ENCODE measurements around the gene LETM1. TPM values are rescaled to one million over a fixed set of nuclear protein-coding genes. Genes with fewer than 3 reads are reported as not detected.

The LETM1 gene
- total and polyA plus RNA-seq, 2 donors (not counting 1 experiment from before 2014, with no cell fraction given): 28.5 to 45.1 TPM

- Histone ChIP-seq H2AFZ (ENCODE audit: insufficient read depth, low read depth, low read length, poor library complexity, severe bottlenecking) (peak overlapping the region; percentile 61), H3K4me3 (ENCODE audit: control extremely low read depth in 1 of 5, extremely low read depth in 1 of 5, insufficient read depth in 1 of 5, low read depth in 2 of 5, low read length in 4 of 5) (no peak overlapping the region), H3K9me3 (ENCODE audit: control extremely low read depth in 1 of 3, control insufficient read depth in 2 of 3, insufficient read depth in 1 of 3, low read length in 2 of 3) (no peaks in the 10 kb centered on the region), H4K20me1 (ENCODE audit: control insufficient read depth, insufficient read depth, low read length, poor library complexity, severe bottlenecking) (peaks cover 16% of the 10 kb centered on the region), H3K79me2 (ENCODE audit: control insufficient read depth, insufficient read depth, low read length) (peaks cover 67% of the 10 kb centered on the region), H3K27ac (ENCODE audit: low read length in 2 of 2) (no peak overlapping the region), H3K4me1 (ENCODE audit: control insufficient read depth in 2 of 2, insufficient read depth in 2 of 2, low read length in 2 of 2) (peaks cover 5 to 9% of the 10 kb centered on the region in 2 donors), H3K36me3 (replicated peaks in 1 of 2; ENCODE audit: control extremely low read depth in 1 of 2, control insufficient read depth in 1 of 2, extremely low read depth in 1 of 2, insufficient read depth in 2 of 2, low read length in 1 of 2) (peaks cover 0 to 13% of the 10 kb centered on the region in 2 experiments), H3K9ac (ENCODE audit: low read length) (no peak overlapping the region), H3K4me2 (replicated peaks; ENCODE audit: low read depth, low read length, poor library complexity, severe bottlenecking) (no peak overlapping the region), H3K27me3 (replicated peaks in 1 of 4; ENCODE audit: control extremely low read depth in 1 of 4, control insufficient read depth in 3 of 4, insufficient read depth in 4 of 4, low read length in 3 of 4) (no peaks in the 10 kb centered on the region)
- no peak for TF ChIP-seq EZH2 (IDR thresholded peaks at IDR 0.05; ENCODE audit: borderline replicate concordance, insufficient read depth, low read depth, low read length, poor library complexity, severe bottlenecking)
- no peak for TF ChIP-seq CTCF (IDR thresholded peaks at IDR 0.05)
- no CpG with 5 or more reads among the region's 1 CpG for WGBS (ENCODE audit: insufficient coverage)
- POLR2A ChIA-PET: no interaction called here
- intact Hi-C loops (cut with micrococcal nuclease): loop anchor here (1.0 kb wide), 4 partner anchors 27 to 152 kb away; partner anchors contain the start of genes LETM1 and NSD2
- ATAC-seq (ENCODE audit: low read depth) (no peak), DNase-seq (no peak)
- Mint-ChIP-seq H3K4me3 (no peak overlapping the region), H3K27me3 (no peaks in the 10 kb centered on the region), H3K27ac (no peak overlapping the region), H3K9me3 (ENCODE audit: insufficient read depth) (no peaks in the 10 kb centered on the region), H3K4me1 (peaks cover 9% of the 10 kb centered on the region)
- CTCF ChIA-PET: interaction anchor here (0.6 to 8.0 kb wide), 23 partner anchors 8 to 541 kb away, joined by 3 to 120 read pairs (median 7); partner anchors contain the start of genes LETM1 and NSD2
Observed at GRCh38 chr4:1898681-1899080, 42.7 kb upstream of the LETM1 start.

GRCh38 chr4:1898007-1898406 lies 42.1 kb upstream of the LETM1 start:
- DNase-seq: no peak
- no peak overlapping the region for H3K9ac ChIP-seq (ENCODE audit: low read length)
- ChIA-PET CTCF (interaction anchor here (0.9 to 8.0 kb wide), 12 partner anchors 10 to 205 kb away, joined by 3 to 120 read pairs (median 8); no protein-coding TSS in a partner anchor), POLR2A (no interaction called here)
- no peak overlapping the region for H3K27ac ChIP-seq (ENCODE audit: low read length in 2 of 2)
- H3K36me3 ChIP-seq (replicated peaks in 1 of 2; ENCODE audit: control extremely low read depth in 1 of 2, control insufficient read depth in 1 of 2, extremely low read depth in 1 of 2, insufficient read depth in 2 of 2, low read length in 1 of 2): peaks cover 0 to 8% of the 10 kb centered on the region in 2 experiments
- no peak overlapping the region for H2AFZ ChIP-seq (ENCODE audit: insufficient read depth, low read depth, low read length, poor library complexity, severe bottlenecking)
- H3K79me2 ChIP-seq (ENCODE audit: control insufficient read depth, insufficient read depth, low read length): peaks cover 73% of the 10 kb centered on the region
- no peaks in the 10 kb centered on the region for H3K27me3 ChIP-seq (replicated peaks in 1 of 4; ENCODE audit: control extremely low read depth in 1 of 4, control insufficient read depth in 3 of 4, insufficient read depth in 4 of 4, low read length in 3 of 4)
- Mint-ChIP-seq H3K4me3 (no peak overlapping the region), H3K9me3 (ENCODE audit: insufficient read depth) (no peaks in the 10 kb centered on the region), H3K27ac (no peak overlapping the region), H3K27me3 (no peaks in the 10 kb centered on the region), H3K4me1 (peaks cover 9% of the 10 kb centered on the region)
- H3K4me1 ChIP-seq (ENCODE audit: control insufficient read depth in 2 of 2, insufficient read depth in 2 of 2, low read length in 2 of 2): peaks cover 5 to 9% of the 10 kb centered on the region in 2 donors
- no peak for TF ChIP-seq CTCF (IDR thresholded peaks at IDR 0.05)
- no peak for TF ChIP-seq EZH2 (IDR thresholded peaks at IDR 0.05; ENCODE audit: borderline replicate concordance, insufficient read depth, low read depth, low read length, poor library complexity, severe bottlenecking)
- no peak overlapping the region for H3K4me3 ChIP-seq (ENCODE audit: control extremely low read depth in 1 of 5, extremely low read depth in 1 of 5, insufficient read depth in 1 of 5, low read depth in 2 of 5, low read length in 4 of 5)
- no peak overlapping the region for H3K4me2 ChIP-seq (replicated peaks; ENCODE audit: low read depth, low read length, poor library complexity, severe bottlenecking)
- 100% methylated on average over 2 of the region's 6 CpGs for WGBS (ENCODE audit: insufficient coverage)
- peaks cover 16% of the 10 kb centered on the region for H4K20me1 ChIP-seq (ENCODE audit: control insufficient read depth, insufficient read depth, low read length, poor library complexity, severe bottlenecking)
- intact Hi-C loops (cut with micrococcal nuclease): no loop called here
- no peaks in the 10 kb centered on the region for H3K9me3 ChIP-seq (ENCODE audit: control extremely low read depth in 1 of 3, control insufficient read depth in 2 of 3, insufficient read depth in 1 of 3, low read length in 2 of 3)
- no peak for ATAC-seq (ENCODE audit: low read depth)
